ENCODE measurements around the gene S100A11.

S100A11 gene

GRCh38 chr1:151984313-151984956 is 52.4 kb downstream of the S100A11 start:
- H3K27ac Mint-ChIP-seq: peak overlapping the region in 1 of 3 experiments; percentile 31
- H3K27me3 Mint-ChIP-seq (ENCODE audit: low read depth): peaks cover 4% of the 10 kb centered on the region
- TF ChIP-seq, protein P1, sequence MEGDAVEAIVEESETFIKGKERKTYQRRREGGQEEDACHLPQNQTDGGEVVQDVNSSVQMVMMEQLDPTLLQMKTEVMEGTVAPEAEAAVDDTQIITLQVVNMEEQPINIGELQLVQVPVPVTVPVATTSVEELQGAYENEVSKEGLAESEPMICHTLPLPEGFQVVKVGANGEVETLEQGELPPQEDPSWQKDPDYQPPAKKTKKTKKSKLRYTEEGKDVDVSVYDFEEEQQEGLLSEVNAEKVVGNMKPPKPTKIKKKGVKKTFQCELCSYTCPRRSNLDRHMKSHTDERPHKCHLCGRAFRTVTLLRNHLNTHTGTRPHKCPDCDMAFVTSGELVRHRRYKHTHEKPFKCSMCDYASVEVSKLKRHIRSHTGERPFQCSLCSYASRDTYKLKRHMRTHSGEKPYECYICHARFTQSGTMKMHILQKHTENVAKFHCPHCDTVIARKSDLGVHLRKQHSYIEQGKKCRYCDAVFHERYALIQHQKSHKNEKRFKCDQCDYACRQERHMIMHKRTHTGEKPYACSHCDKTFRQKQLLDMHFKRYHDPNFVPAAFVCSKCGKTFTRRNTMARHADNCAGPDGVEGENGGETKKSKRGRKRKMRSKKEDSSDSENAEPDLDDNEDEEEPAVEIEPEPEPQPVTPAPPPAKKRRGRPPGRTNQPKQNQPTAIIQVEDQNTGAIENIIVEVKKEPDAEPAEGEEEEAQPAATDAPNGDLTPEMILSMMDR (IDR thresholded peaks at IDR 0.05; ENCODE audit: unreplicated experiment in 3 of 3): no peak
- peaks cover 37% of the 10 kb centered on the region for H3K36me3 Mint-ChIP-seq (ENCODE audit: low read depth)
- peaks cover 53% of the 10 kb centered on the region for H3K4me1 Mint-ChIP-seq
- H3K4me3 Mint-ChIP-seq: no peak overlapping the region
- H3K9me3 Mint-ChIP-seq: no peaks in the 10 kb centered on the region
